T-helper 2 cell treated with Interferon-gamma antibody and Interleukin-4, amounts not matched to agents 100 ng/mL and 5 ng/mL, for 36 hours (primary cell): ENCODE measurements around the gene SPX. TPM values are rescaled to one million over a fixed set of nuclear protein-coding genes. Genes with fewer than 3 reads are reported as not detected.

Experiments
- intact Hi-C: fragments of 100-400 bp; cut with micrococcal nuclease; formaldehyde crosslinking; loops from one replicate; pipeline ENCODE4 v1.15.1; 2023
- total RNA-seq: library from RNA; stranded (reverse); gene quantifications from 2 replicates; pipeline ENCODE4 v1.2.3, GENCODE V29; 2022

The SPX gene
- total RNA-seq, 1 donor from 2014 or later: 0.52 TPM

GRCh38 chr12:21529456-21529855, 3.4 kb downstream of the SPX start:
- intact Hi-C loops: loop anchor here (5.0 kb wide), 1 partner anchor 153 kb away; no protein-coding TSS in a partner anchor

- intact Hi-C loops: no loop called here
Observed at GRCh38 chr12:21538061-21538653, 12.1 kb downstream of the SPX start.

GRCh38 chr12:21539797-21540196, 13.7 kb downstream of the SPX start:
- intact Hi-C loops: no loop called here

- intact Hi-C loops: no loop called here
Observed at GRCh38 chr12:21541773-21542172, 15.7 kb downstream of the SPX start.

GRCh38 chr12:21542403-21542802, 16.3 kb downstream of the SPX start:
- intact Hi-C loops: no loop called here

- intact Hi-C loops: no loop called here
Observed at GRCh38 chr12:21543151-21543550, 17.1 kb downstream of the SPX start.

GRCh38 chr12:21545557-21545956, 19.5 kb downstream of the SPX start:
- intact Hi-C loops: no loop called here

- intact Hi-C loops: no loop called here
Observed at GRCh38 chr12:21546716-21547115, 20.6 kb downstream of the SPX start.

- intact Hi-C loops: no loop called here
Observed at GRCh38 chr12:21547437-21547836, 21.3 kb downstream of the SPX start.

GRCh38 chr12:21551841-21552465, 25.9 kb downstream of the SPX start:
- intact Hi-C loops: no loop called here

GRCh38 chr12:21552635-21553328, 26.7 kb downstream of the SPX start:
- intact Hi-C loops: no loop called here

- intact Hi-C loops: no loop called here
Observed at GRCh38 chr12:21553329-21553675, 27.2 kb downstream of the SPX start.

- intact Hi-C loops: no loop called here
Observed at GRCh38 chr12:21558100-21558679, 32.1 kb downstream of the SPX start.

GRCh38 chr12:21559855-21560569, 33.9 kb downstream of the SPX start:
- intact Hi-C loops: no loop called here

- intact Hi-C loops: no loop called here
Observed at GRCh38 chr12:21561158-21561557, 35.1 kb downstream of the SPX start.

- intact Hi-C loops: no loop called here
Observed at GRCh38 chr12:21562859-21563258, 36.8 kb downstream of the SPX start.

GRCh38 chr12:21566223-21566906, 40.3 kb downstream of the SPX start:
- intact Hi-C loops: no loop called here

GRCh38 chr12:21566907-21567394, 40.9 kb downstream of the SPX start:
- intact Hi-C loops: no loop called here

GRCh38 chr12:21568115-21568514, 42.0 kb downstream of the SPX start:
- intact Hi-C loops: no loop called here

- intact Hi-C loops: no loop called here
Observed at GRCh38 chr12:21571046-21571445, 45.0 kb downstream of the SPX start.

GRCh38 chr12:21573733-21574358, 47.8 kb downstream of the SPX start:
- intact Hi-C loops: no loop called here
